Pancreas (tissue), 10 donors: ENCODE results near the gene PTH1R. TPM values are rescaled to one million over a fixed set of nuclear protein-coding genes. Genes with fewer than 3 reads are reported as not detected.

Experiments used
- ATAC-seq, 4 donors: fragments of 200-7000 bp; cut with Tn5 transposase; one replicate each; pipeline versions ENCODE4 v1.8.0 to v1.9.1; 2020; ENCODE audit warnings: mild to moderate bottlenecking in 4 of 4, moderate library complexity in 4 of 4
- DNase-seq, 6 donors: peaks; one replicate each; pipeline ENCODE4 v3.0.0-alpha.2; 2020
- FAIRE-seq: peaks from 2 replicates; lab custom pipeline; 2012; peaks lifted over from hg19 to GRCh38; lab: Jason Lieb, UNC
- H3K27ac ChIP-seq, 4 donors: fragments of 200-600 bp; sonication (generic); 1 replicate in 3 of 4; 2 replicates in 1 of 4; pipeline versions ENCODE4 v1.5.0 to v1.8.0; 2020
- H3K27me3 ChIP-seq, 4 donors: fragments of 200-600 bp; one replicate each; pipeline ENCODE4 v1.8.0; 2021
- H3K36me3 ChIP-seq, 3 donors: fragments of 200-600 bp; sonication (generic) in 1 of 3; one replicate each; pipeline versions ENCODE4 v1.5.0 to v1.8.0; 2020 to 2021
- H3K4me1 ChIP-seq, 3 donors: fragments of 200-600 bp; one replicate each; pipeline ENCODE4 v1.8.0; 2021
- H3K4me3 ChIP-seq, 4 donors: fragments of 200-600 bp; sonication (generic) in 2 of 4; one replicate each; pipeline versions ENCODE4 v1.5.0 to v1.8.0; 2020 to 2021
- H3K9me3 ChIP-seq, 4 donors: fragments of 200-600 bp; one replicate each; pipeline ENCODE4 v1.8.0; 2021
- CTCF ChIP-seq, 4 donors: fragments of 200-600 bp; sonication (generic) in 3 of 4; IDR thresholded peaks; one replicate each; pipeline versions ENCODE4 v1.5.0 to v1.8.0; 2021; ENCODE audit warnings: antibody characterized with exemption in 4 of 4
- WGBS, 2 donors: extraction: QIAGEN DNeasy Blood & Tissue Kit; methylation state at CpG; one replicate each; pipeline ENCODE4 v1.1.7; 2013; 5-methylcytosine and 5-hydroxymethylcytosine counted together
- intact Hi-C, 3 donors: fragments of 100-400 bp; cut with DNase I; formaldehyde crosslinking; loops; one replicate each; pipeline versions ENCODE4 v1.11.1 to v1.14.2; 2022
- polyA plus RNA-seq, 2 donors: library from polyadenylated mRNA; stranded (reverse); fragments of 200-250 nt; gene quantifications; one replicate each; pipeline ENCODE4 v1.2.3, GENCODE V29; 2013
- total RNA-seq, 6 donors: library from RNA; stranded (reverse); fragmentation: NEBNext Ultra II Directional in 4 of 6; extraction: Animal tissue kit (Norgen Biotek cat#: 25700) in 4 of 6; gene quantifications; one replicate each; pipeline versions ENCODE4 v1.2.1 to v1.2.4, GENCODE V29; 2021 to 2023
- donor health status: healthy with polysubstance abuse.
- donor health status: DM: no; HTN: no; CAD: no; lungs with moderate emphysema.
- donor health status: DM: no; HTN: no; CAD: no.
- donor health status: control.
- donor health status: control.
- donor health status: Bipolar disorder and iron deficiency.
- donor health status: DM: yes; HTN: yes; CAD: no.
- donor health status: DM: no; HTN: no; CAD: no.
- donor health status: DM: no; HTN: no; CAD: no.
- donor health status: DM: yes; HTN: yes; CAD: no.

Gene PTH1R
- total and polyA plus RNA-seq, 8 donors: 0.49 to 34.8 (median 2.0) TPM

GRCh38 chr3:46870651-46871050 lies 6.9 kb upstream of the PTH1R start:
- no peaks in the 10 kb centered on the region for H3K9me3 ChIP-seq
- intact Hi-C loops: no loop called here
- H3K27me3 ChIP-seq: no peaks in the 10 kb centered on the region
- DNase-seq (no peak), ATAC-seq (no peak), FAIRE-seq (no peak)
- H3K4me1 ChIP-seq: peaks cover 0 to 2% (median 0%) of the 10 kb centered on the region in 3 donors
- H3K27ac ChIP-seq: no peak overlapping the region
- TF ChIP-seq CTCF (IDR thresholded peaks at IDR 0.05): no peak
- no peaks in the 10 kb centered on the region for H3K36me3 ChIP-seq
- WGBS, 2 donors: 91 to 92% methylated on average over 5 of the region's 5 CpGs
- no peak overlapping the region for H3K4me3 ChIP-seq

- FAIRE-seq (no peak), ATAC-seq (no peak), DNase-seq (no peak)
- H3K36me3 ChIP-seq: no peaks in the 10 kb centered on the region
- H3K4me1 ChIP-seq: peaks cover 0 to 2% (median 0%) of the 10 kb centered on the region in 3 donors
- no peak overlapping the region for H3K27ac ChIP-seq
- H3K9me3 ChIP-seq: no peaks in the 10 kb centered on the region
- no peak overlapping the region for H3K4me3 ChIP-seq
- WGBS, 2 donors: 35 to 37% methylated on average over 10 of the region's 10 CpGs
- no peak for TF ChIP-seq CTCF (IDR thresholded peaks at IDR 0.05)
- no peaks in the 10 kb centered on the region for H3K27me3 ChIP-seq
- intact Hi-C loops: no loop called here
Measured at GRCh38 chr3:46871222-46871621, 6.3 kb upstream of the PTH1R start.

GRCh38 chr3:46873521-46873920 lies 4.0 kb upstream of the PTH1R start:
- TF ChIP-seq CTCF (IDR thresholded peaks at IDR 0.05): no peak

GRCh38 chr3:46874430-46874829 lies 3.1 kb upstream of the PTH1R start:
- DNase-seq: no peak
- Histone ChIP-seq H3K27me3 (no peaks in the 10 kb centered on the region), H3K9me3 (no peaks in the 10 kb centered on the region), H3K27ac (no peak overlapping the region), H3K4me1 (no peaks in the 10 kb centered on the region), H3K4me3 (no peak overlapping the region), H3K36me3 (no peaks in the 10 kb centered on the region)
- FAIRE-seq: no peak
- WGBS, 2 donors: 69 to 70% methylated on average over 18 of the region's 18 CpGs
- no peak for TF ChIP-seq CTCF (IDR thresholded peaks at IDR 0.05)
- ATAC-seq: no peak
- intact Hi-C loops: no loop called here

More at GRCh38 chr3:46873521-46873920, 4.0 kb upstream of the PTH1R start:
- no peak overlapping the region for H3K4me3 ChIP-seq
- FAIRE-seq: no peak
- 68 to 77% methylated on average over 5 of the region's 5 CpGs for WGBS, 2 donors
- no peak overlapping the region for H3K27ac ChIP-seq
- ATAC-seq: no peak
- H3K27me3 ChIP-seq: no peaks in the 10 kb centered on the region
- DNase-seq: no peak
- no peaks in the 10 kb centered on the region for H3K4me1 ChIP-seq
- no peaks in the 10 kb centered on the region for H3K36me3 ChIP-seq
- H3K9me3 ChIP-seq: no peaks in the 10 kb centered on the region
- intact Hi-C loops: no loop called here

- intact Hi-C loops: no loop called here
- Histone ChIP-seq H3K4me3 (no peak overlapping the region), H3K27me3 (no peaks in the 10 kb centered on the region), H3K4me1 (no peaks in the 10 kb centered on the region), H3K27ac (no peak overlapping the region), H3K9me3 (no peaks in the 10 kb centered on the region), H3K36me3 (no peaks in the 10 kb centered on the region)
- no peak for TF ChIP-seq CTCF (IDR thresholded peaks at IDR 0.05)
- 83 to 90% methylated on average over 9 of the region's 9 CpGs for WGBS, 2 donors
- no peak for FAIRE-seq
- ATAC-seq: no peak
- DNase-seq: no peak
Measured at GRCh38 chr3:46875560-46875959, 2.0 kb upstream of the PTH1R start.
